ENCODE results near the gene PAN3. TPM values are rescaled to one million over a fixed set of nuclear protein-coding genes. Genes with fewer than 3 reads are reported as not detected.

Gene PAN3
- total RNA-seq, 2 experiments from 2014 or later, result 56.9 to 59.5 TPM

DNA sequence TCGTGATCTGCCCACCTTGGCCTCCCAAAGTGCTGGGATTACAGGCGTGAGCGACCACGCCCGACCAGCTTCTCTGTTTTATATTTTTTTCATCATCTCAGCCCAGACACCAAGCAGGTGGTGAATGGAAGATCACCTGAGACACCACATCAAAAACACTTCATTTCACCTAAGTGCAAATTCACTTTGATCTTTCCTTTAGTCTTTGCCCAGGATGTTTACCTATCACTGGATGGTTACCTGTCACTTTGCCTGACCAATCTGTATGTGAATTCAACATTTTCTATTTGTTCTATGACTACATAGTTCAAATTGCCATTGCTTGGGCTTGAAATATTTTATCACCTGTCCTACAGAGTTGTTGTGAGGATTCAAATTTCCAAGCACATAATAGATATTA, 65.7 kb downstream of the PAN3 start:
- peaks cover 25% of the 10 kb centered on the region for H3K36me3 ChIP-seq (ENCODE audit: insufficient read depth, low read length)
- peak in 2 of 14 experiments; percentile 7 to 11 for DNase-seq

DNA sequence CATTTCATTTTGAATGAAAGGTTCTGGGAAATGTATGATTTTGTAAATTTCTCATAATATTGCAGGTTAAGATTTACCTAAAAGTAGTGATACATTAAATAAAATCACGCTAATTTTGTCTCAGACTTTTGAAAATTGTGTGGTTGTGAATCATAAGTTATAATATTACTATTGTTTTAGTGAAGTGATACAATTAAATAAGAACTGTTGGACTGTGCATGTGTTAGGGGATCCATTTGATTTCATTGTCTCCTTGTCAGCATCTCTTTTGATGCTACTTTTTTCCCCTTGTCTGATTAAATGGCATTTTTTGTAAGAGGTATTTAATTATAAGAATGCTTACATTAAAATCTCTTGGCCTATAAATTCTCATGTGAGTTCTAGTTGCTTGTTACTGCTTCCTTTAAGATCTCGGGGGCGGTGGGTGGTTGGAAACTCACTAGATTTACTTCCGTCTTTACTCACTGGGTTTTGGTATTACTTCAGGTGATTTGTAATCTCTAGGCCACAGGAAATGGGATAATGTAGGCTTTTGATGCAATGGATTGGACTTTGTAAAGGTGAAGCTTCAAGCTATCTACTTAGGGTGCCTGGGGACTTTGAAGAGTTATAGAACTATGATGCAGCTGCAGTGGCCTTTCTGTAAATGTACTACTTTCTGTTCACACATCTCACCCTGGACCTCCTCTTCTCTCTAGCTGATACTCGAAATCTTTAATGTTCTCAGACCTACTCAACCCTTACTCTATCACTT, 66.5 kb downstream of the PAN3 start:
- Mint-ChIP-seq H3K4me1 (ENCODE audit: low read depth) (peaks cover 45% of the 10 kb centered on the region), H3K9me3 (no peaks in the 10 kb centered on the region), H3K36me3 (ENCODE audit: low read depth) (peaks cover 75% of the 10 kb centered on the region), H3K27me3 (no peaks in the 10 kb centered on the region), H3K27ac (no peak overlapping the region), H3K4me3 (no peak overlapping the region)
- Histone ChIP-seq H3K27me3 (ENCODE audit: control insufficient read depth in 1 of 2, insufficient read depth in 2 of 2, low read length in 2 of 2) (no peaks in the 10 kb centered on the region), H3K27ac (ENCODE audit: low read depth in 1 of 2, low read length in 2 of 2) (no peak overlapping the region), H3K4me3 (ENCODE audit: low read length) (no peak overlapping the region), H3K36me3 (ENCODE audit: insufficient read depth, low read length) (peaks cover 26% of the 10 kb centered on the region), H3K4me1 (ENCODE audit: insufficient read depth, low read length) (peaks cover 13% of the 10 kb centered on the region), H3K9me3 (ENCODE audit: control insufficient read depth in 1 of 2, insufficient read depth in 1 of 2, low read length in 2 of 2) (no peaks in the 10 kb centered on the region)
- DNase-seq (no peak), ATAC-seq (ENCODE audit: poor library complexity) (no peak)
- CTCF ChIA-PET, result no interaction called here
- TF ChIP-seq, protein P1, sequence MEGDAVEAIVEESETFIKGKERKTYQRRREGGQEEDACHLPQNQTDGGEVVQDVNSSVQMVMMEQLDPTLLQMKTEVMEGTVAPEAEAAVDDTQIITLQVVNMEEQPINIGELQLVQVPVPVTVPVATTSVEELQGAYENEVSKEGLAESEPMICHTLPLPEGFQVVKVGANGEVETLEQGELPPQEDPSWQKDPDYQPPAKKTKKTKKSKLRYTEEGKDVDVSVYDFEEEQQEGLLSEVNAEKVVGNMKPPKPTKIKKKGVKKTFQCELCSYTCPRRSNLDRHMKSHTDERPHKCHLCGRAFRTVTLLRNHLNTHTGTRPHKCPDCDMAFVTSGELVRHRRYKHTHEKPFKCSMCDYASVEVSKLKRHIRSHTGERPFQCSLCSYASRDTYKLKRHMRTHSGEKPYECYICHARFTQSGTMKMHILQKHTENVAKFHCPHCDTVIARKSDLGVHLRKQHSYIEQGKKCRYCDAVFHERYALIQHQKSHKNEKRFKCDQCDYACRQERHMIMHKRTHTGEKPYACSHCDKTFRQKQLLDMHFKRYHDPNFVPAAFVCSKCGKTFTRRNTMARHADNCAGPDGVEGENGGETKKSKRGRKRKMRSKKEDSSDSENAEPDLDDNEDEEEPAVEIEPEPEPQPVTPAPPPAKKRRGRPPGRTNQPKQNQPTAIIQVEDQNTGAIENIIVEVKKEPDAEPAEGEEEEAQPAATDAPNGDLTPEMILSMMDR (IDR thresholded peaks at IDR 0.05), result no peak
- intact Hi-C loops (cut with DNase I, micrococcal nuclease), result loop anchor here in 1 of 2 experiments (5.0 kb wide), 1 partner anchor 68 kb away; the partner anchor contains the start of gene PAN3
- POLR2A ChIA-PET, result no interaction called here

More for the DNA sequence above, 65.7 kb downstream of the PAN3 start:
- no peaks in the 10 kb centered on the region for H3K9me3 ChIP-seq (ENCODE audit: control insufficient read depth in 1 of 2, insufficient read depth in 1 of 2, low read length in 2 of 2)
- CTCF ChIA-PET, result no interaction called here
- no peak overlapping the region for H3K27ac ChIP-seq (ENCODE audit: low read depth in 1 of 2, low read length in 2 of 2)
- Mint-ChIP-seq H3K27me3 (no peaks in the 10 kb centered on the region), H3K4me3 (peak overlapping the region; percentile 52), H3K9me3 (no peaks in the 10 kb centered on the region), H3K27ac (peak overlapping the region; percentile 8), H3K36me3 (ENCODE audit: low read depth) (peaks cover 77% of the 10 kb centered on the region), H3K4me1 (ENCODE audit: low read depth) (peaks cover 45% of the 10 kb centered on the region)
- intact Hi-C loops (cut with DNase I, micrococcal nuclease), result loop anchor here in 1 of 2 experiments (5.0 kb wide), 1 partner anchor 67 kb away; the partner anchor contains the start of gene PAN3
- no peak for ATAC-seq (ENCODE audit: poor library complexity)
- no peaks in the 10 kb centered on the region for H3K27me3 ChIP-seq (ENCODE audit: control insufficient read depth in 1 of 2, insufficient read depth in 2 of 2, low read length in 2 of 2)
- no peak overlapping the region for H3K4me3 ChIP-seq (ENCODE audit: low read length)
- POLR2A ChIA-PET, result interaction anchor here (0.6 kb wide), 1 partner anchor 111 kb away, joined by 4 read pairs; no protein-coding TSS in a partner anchor
- TF ChIP-seq, protein P1 (IDR thresholded peaks at IDR 0.05), result no peak
- peaks cover 13% of the 10 kb centered on the region for H3K4me1 ChIP-seq (ENCODE audit: insufficient read depth, low read length)

DNA sequence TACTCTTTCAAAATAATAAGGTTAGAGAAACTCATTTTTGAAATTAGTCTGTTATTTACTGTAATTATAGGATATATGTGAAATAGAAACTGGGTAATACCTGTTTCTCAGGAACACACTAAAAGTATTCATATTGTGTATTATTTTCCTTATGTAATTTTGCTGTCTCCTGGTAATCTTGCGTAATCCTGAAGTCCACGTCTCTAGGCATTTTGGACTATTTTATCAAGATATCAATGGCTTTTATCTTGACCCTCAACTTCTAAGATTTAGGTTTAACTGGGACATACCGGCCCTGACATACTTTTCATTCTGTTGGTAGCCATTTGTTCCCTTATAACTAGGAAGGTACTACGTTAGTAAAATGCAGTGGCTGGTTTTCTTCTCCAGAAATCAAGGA, 80.3 kb downstream of the PAN3 start:
- H3K27ac Mint-ChIP-seq, result no peak overlapping the region
- ATAC-seq (ENCODE audit: poor library complexity), result no peak
- no peak overlapping the region for H3K4me3 Mint-ChIP-seq
- POLR2A ChIA-PET, result no interaction called here
- Histone ChIP-seq H3K4me1 (ENCODE audit: insufficient read depth, low read length) (no peaks in the 10 kb centered on the region), H3K27me3 (ENCODE audit: control insufficient read depth in 1 of 2, insufficient read depth in 2 of 2, low read length in 2 of 2) (no peaks in the 10 kb centered on the region), H3K4me3 (ENCODE audit: low read length) (no peak overlapping the region), H3K27ac (ENCODE audit: low read depth in 1 of 2, low read length in 2 of 2) (no peak overlapping the region), H3K9me3 (ENCODE audit: control insufficient read depth in 1 of 2, insufficient read depth in 1 of 2, low read length in 2 of 2) (no peaks in the 10 kb centered on the region), H3K36me3 (ENCODE audit: insufficient read depth, low read length) (peaks cover 23% of the 10 kb centered on the region)
- CTCF ChIA-PET, result no interaction called here
- no peak for DNase-seq
- no peaks in the 10 kb centered on the region for H3K27me3 Mint-ChIP-seq
- peaks cover 50% of the 10 kb centered on the region for H3K36me3 Mint-ChIP-seq (ENCODE audit: low read depth)
- intact Hi-C loops (cut with DNase I, micrococcal nuclease), result no loop called here
- H3K9me3 Mint-ChIP-seq, result no peaks in the 10 kb centered on the region
- TF ChIP-seq, protein P1 (IDR thresholded peaks at IDR 0.05), result no peak
- H3K4me1 Mint-ChIP-seq (ENCODE audit: low read depth), result peaks cover 7% of the 10 kb centered on the region

Data from CD4-positive, alpha-beta T cell (primary cell).